ENCODE data around the gene ELN. TPM values are rescaled to one million over a fixed set of nuclear protein-coding genes. Genes with fewer than 3 reads are reported as not detected.
A peak's percentile ranks its signal among the peaks of the same experiment; 100 is the strongest.

ELN gene
- total RNA-seq, 4 donors from 2014 or later: 337 to 646 (median 447) TPM

DNA sequence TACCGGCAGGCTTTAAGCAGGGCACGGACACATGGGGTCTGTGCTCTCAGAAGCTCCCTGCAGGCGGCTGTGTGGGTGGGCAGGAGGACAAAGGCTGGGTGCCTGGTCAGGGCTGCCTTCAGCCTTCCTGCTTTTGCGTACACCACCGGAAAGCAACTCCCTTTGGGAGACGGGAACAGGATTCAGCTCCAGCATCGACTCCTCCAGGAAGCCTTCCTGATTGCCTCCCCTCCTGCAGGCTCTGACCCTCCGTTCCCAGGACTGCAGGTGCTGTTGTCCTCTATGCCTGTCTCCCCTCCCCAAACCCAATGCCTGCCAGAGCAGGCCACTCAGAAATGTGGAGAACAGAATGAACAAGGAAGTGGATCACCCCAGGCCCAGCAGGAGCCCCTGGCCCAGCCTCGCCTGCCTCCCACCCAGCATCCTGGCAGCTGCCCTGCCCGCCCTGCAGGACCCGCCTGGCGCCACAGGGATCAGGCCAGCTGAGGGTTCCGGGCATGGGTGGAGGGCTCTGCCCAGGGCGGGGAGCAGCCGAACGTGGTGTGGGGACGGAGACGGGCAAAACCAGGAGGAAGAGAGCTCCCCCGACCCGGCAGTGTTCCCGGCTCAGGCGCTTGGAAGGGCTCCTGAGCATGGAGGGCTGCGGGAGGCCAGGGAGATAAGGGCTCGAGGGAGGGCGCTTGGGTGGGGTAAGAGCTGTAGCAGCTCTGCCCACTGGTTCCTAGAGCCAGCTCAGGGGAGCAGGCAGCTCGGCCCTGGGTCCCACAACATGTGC is 6.2 kb upstream of the ELN start:
- DNase-seq (ENCODE audit: extremely low spot score): no peak
- Histone ChIP-seq H3K27ac (replicated peaks in 1 of 4) (peak overlapping the region in 2 of 4 donors; percentile 9 to 28), H3K4me3 (no peak overlapping the region), H3K36me3 (no peaks in the 10 kb centered on the region), H3K27me3 (no peaks in the 10 kb centered on the region), H3K9me3 (no peaks in the 10 kb centered on the region), H3K4me1 (peaks cover 27 to 53% (median 49%) of the 10 kb centered on the region in 4 donors)
- TF ChIP-seq EP300 (IDR thresholded peaks at IDR 0.05) (no peak), POLR2A (IDR thresholded peaks at IDR 0.05; ENCODE audit: low read depth) (no peak), POLR2AphosphoS5 (IDR thresholded peaks at IDR 0.05) (no peak)
- TF ChIP-seq, protein P1, sequence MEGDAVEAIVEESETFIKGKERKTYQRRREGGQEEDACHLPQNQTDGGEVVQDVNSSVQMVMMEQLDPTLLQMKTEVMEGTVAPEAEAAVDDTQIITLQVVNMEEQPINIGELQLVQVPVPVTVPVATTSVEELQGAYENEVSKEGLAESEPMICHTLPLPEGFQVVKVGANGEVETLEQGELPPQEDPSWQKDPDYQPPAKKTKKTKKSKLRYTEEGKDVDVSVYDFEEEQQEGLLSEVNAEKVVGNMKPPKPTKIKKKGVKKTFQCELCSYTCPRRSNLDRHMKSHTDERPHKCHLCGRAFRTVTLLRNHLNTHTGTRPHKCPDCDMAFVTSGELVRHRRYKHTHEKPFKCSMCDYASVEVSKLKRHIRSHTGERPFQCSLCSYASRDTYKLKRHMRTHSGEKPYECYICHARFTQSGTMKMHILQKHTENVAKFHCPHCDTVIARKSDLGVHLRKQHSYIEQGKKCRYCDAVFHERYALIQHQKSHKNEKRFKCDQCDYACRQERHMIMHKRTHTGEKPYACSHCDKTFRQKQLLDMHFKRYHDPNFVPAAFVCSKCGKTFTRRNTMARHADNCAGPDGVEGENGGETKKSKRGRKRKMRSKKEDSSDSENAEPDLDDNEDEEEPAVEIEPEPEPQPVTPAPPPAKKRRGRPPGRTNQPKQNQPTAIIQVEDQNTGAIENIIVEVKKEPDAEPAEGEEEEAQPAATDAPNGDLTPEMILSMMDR (IDR thresholded peaks at IDR 0.05): no peak
- 92% methylated on average over 24 of the region's 26 CpGs for WGBS
- intact Hi-C loops (cut with DNase I): no loop called here

DNA sequence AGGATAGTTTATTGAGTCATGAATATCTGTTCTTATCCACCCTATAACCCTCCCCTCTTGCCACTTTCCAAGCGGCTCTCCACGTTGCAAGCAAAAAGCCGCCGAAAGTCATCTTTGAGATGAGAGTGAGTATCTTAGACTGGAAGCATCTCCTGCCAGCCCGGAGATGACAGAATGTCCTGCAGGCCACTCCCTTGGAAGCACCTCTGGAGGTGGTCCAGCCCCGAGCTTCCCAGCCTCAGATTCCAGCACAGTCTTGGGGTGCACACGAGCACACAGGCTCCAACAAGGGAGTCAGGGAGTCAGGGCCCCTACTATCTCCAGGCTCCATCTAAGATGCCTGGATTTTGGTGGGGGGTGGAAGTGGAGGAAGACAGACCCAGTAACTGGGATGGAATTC is 5.5 kb upstream of the ELN start:
- 79% methylated on average over 6 of the region's 7 CpGs for WGBS
- Histone ChIP-seq H3K36me3 (no peaks in the 10 kb centered on the region), H3K4me3 (peak overlapping the region in 1 of 4 donors; percentile 29), H3K27me3 (no peaks in the 10 kb centered on the region), H3K4me1 (peaks cover 35 to 60% (median 57%) of the 10 kb centered on the region in 4 donors), H3K9me3 (no peaks in the 10 kb centered on the region), H3K27ac (replicated peaks in 1 of 4) (peak overlapping the region; percentile 9 to 64 (median 42))
- DNase-seq (ENCODE audit: extremely low spot score): no peak
- intact Hi-C loops (cut with DNase I): no loop called here
- TF ChIP-seq EP300 (IDR thresholded peaks at IDR 0.05) (no peak), POLR2AphosphoS5 (IDR thresholded peaks at IDR 0.05) (no peak), POLR2A (IDR thresholded peaks at IDR 0.05; ENCODE audit: low read depth) (no peak)
- TF ChIP-seq, protein P1 (IDR thresholded peaks at IDR 0.05): no peak

DNA sequence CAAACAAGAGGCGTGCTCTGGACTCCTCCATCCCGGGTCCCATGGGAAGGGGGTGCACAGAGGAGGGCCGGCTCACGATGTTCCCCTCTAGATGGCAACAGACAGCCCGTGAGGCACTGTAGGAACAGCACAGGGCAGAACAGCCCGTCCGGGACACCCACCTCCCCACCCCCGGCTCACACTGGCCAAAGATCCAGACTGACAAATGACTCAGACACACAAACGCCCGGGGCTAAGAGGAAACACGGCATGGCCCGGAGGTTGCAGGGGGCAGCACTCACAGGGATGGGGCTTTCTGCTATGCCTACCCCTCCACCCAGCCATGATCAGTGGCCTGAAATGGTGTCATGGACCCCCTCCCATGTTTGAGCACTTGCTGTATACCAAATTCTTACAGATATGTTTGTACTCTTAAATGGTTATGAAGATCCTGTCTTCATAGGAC is 4.9 kb upstream of the ELN start:
- peaks cover 36 to 66% (median 62%) of the 10 kb centered on the region in 4 donors for H3K4me1 ChIP-seq
- peak; percentile 63 to 68 for TF ChIP-seq POLR2AphosphoS5 (IDR thresholded peaks at IDR 0.05)
- TF ChIP-seq, protein P1 (IDR thresholded peaks at IDR 0.05): peak in 2 of 3 experiments; percentile 14 to 24
- no peak for TF ChIP-seq EP300 (IDR thresholded peaks at IDR 0.05)
- H3K27ac ChIP-seq (replicated peaks in 1 of 4): peak overlapping the region; percentile 26 to 64 (median 42)

DNA sequence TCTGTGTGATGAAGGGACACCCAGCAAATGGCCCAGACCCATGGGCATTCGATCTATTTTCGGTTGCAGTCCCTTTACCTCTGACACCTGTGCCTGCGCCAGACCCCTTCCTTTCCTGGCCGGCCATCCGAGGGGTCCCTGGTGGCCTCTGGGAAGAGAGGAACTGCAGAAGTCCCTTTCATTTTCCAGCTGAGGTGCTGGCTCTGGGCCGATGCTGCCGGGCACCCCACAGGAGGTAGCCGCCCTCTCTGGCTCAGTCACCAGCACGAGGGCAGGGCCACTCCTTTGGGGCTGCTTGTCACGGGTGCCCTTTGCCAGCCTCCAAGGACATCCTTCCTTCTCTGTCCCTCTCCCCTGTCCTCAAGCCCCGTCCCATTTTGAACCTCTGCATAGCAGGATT is 4.2 kb upstream of the ELN start:
- Histone ChIP-seq H3K9me3 (no peaks in the 10 kb centered on the region), H3K4me3 (peak overlapping the region in 1 of 4 donors; percentile 19), H3K4me1 (peaks cover 42 to 73% (median 69%) of the 10 kb centered on the region in 4 donors), H3K27ac (replicated peaks in 1 of 4) (peak overlapping the region; percentile 0 to 64 (median 42)), H3K27me3 (no peaks in the 10 kb centered on the region), H3K36me3 (no peaks in the 10 kb centered on the region)
- intact Hi-C loops (cut with DNase I): no loop called here
- TF ChIP-seq EP300 (IDR thresholded peaks at IDR 0.05) (no peak), POLR2AphosphoS5 (IDR thresholded peaks at IDR 0.05) (no peak), POLR2A (IDR thresholded peaks at IDR 0.05; ENCODE audit: low read depth) (no peak)
- TF ChIP-seq, protein P1 (IDR thresholded peaks at IDR 0.05): no peak
- no peak for DNase-seq (ENCODE audit: extremely low spot score)
- WGBS: 84% methylated on average over 11 of the region's 11 CpGs

More for the DNA sequence above, 4.9 kb upstream of the ELN start:
- 16% methylated on average over 11 of the region's 12 CpGs for WGBS
- Histone ChIP-seq H3K4me3 (peak overlapping the region in 2 of 4 donors; percentile 19 to 29), H3K36me3 (no peaks in the 10 kb centered on the region), H3K9me3 (no peaks in the 10 kb centered on the region), H3K27me3 (no peaks in the 10 kb centered on the region)
- DNase-seq (ENCODE audit: extremely low spot score): no peak
- intact Hi-C loops (cut with DNase I): no loop called here

Measured in esophagus muscularis mucosa (tissue), 4 donors.